Measurements from ENCODE around the gene TCHHL1.
"Not testable (repeated sequence)": the region's sequence is repeated elsewhere in the genome, so short reads cannot be mapped to it uniquely, and the experiment has no call there.

Gene TCHHL1

DNA sequence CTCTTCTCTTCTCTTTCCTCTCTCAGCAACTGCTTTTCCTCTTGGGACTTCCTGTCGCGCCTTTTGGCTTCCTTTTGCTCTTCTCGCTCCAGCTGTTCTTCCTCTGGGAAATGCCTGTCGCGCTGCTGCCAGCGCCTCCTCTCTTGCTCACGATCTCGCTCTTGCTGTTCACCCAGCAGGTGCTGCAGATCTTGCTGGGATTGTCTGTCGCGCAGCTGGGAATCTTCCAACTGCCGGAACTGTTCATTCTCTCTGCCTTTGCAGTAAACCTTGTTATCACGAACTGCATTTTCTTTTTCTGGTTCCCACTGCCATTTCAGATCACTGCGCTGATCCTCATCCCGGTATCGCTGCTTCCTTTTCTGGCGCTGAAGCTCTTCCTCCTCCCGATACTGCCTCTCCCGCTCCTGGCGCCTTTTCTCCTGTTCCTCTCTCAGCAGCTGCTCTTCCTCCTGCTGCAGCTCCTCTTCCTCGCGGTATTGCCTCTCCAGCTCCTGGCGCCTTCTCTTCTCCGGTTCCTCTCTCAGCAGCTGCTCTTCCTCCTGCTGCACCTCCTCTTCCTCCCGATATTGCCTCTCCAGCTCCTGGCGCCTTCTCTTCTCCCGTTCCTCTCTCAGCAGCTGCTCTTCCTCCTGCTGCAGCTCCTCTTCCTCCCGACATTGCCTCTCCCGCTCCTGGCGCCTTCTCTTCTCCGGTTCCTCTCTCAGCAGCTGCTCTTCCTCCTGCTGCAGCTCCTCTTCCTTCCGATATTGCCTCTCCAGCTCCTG is 20.6 kb upstream of the TCHHL1 start:
- Mint-ChIP-seq H3K27me3 (peaks cover 3% of the 10 kb centered on the region), H3K4me1 (peaks cover 7% of the 10 kb centered on the region), H3K36me3 (peaks cover 2% of the 10 kb centered on the region), H3K4me3 (no peak overlapping the region), H3K9me3 (no peaks in the 10 kb centered on the region), H3K27ac (no peak overlapping the region)
- DNase-seq (ENCODE audit: low spot score in 2 of 2) (no peak), ATAC-seq (ENCODE audit: low read depth) (no peak)

GRCh38 chr1:152108882-152109222 is 20.0 kb upstream of the TCHHL1 start:
- H3K27ac Mint-ChIP-seq: no peak overlapping the region
- DNase-seq (ENCODE audit: low spot score in 2 of 2): no peak
- no peaks in the 10 kb centered on the region for H3K9me3 Mint-ChIP-seq
- peaks cover 3% of the 10 kb centered on the region for H3K27me3 Mint-ChIP-seq
- H3K4me3 Mint-ChIP-seq: no peak overlapping the region
- peaks cover 2% of the 10 kb centered on the region for H3K36me3 Mint-ChIP-seq
- H3K4me1 Mint-ChIP-seq: peaks cover 7% of the 10 kb centered on the region
- no peak for ATAC-seq (ENCODE audit: low read depth)

DNA sequence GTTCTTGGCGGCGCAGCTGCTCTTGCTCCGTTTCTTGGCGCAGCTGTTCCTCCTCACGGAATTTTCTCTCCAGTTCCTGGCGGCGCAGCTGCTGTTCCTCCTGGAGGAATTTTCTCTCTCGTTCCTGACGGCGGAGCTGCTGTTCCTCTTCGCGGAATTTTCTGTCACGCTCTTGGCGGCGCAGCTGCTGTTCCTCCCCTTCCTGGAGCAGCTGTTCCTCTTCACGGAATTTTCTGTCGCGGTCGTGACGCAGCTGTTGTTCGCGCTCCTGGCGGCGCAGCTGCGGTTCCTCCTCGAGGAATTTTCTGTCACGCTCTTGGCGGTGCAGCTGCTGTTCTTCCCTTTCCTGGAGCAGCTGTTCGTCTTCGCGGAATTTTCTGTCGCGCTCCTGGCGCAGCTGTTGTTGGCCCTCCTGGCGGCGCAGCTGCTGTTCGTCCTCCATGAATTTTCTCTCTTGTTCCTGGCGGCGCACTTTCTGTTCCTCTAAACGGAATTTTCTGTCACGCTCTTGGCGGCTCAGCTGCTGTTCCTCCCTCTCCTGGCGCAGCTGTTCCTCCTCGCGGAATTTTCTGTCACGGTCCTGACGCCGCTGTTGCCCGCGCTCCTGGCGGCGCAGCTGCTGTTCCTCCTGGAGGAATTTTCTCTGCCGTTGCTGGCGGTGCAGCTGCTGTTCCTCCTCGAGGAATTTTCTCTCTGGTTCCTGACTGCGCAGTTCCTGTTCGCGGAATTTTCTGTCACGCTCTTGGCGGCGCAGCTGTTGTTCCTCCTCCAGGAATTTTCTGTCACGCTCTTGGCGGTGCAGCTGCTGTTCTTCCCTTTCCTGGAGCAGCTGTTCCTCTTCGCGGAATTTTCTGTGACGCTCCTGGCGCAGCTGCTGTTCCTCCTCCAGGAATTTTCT is 19.4 kb upstream of the TCHHL1 start:
- H3K4me3 Mint-ChIP-seq: no peak overlapping the region
- H3K36me3 Mint-ChIP-seq: peaks cover 2% of the 10 kb centered on the region

DNA sequence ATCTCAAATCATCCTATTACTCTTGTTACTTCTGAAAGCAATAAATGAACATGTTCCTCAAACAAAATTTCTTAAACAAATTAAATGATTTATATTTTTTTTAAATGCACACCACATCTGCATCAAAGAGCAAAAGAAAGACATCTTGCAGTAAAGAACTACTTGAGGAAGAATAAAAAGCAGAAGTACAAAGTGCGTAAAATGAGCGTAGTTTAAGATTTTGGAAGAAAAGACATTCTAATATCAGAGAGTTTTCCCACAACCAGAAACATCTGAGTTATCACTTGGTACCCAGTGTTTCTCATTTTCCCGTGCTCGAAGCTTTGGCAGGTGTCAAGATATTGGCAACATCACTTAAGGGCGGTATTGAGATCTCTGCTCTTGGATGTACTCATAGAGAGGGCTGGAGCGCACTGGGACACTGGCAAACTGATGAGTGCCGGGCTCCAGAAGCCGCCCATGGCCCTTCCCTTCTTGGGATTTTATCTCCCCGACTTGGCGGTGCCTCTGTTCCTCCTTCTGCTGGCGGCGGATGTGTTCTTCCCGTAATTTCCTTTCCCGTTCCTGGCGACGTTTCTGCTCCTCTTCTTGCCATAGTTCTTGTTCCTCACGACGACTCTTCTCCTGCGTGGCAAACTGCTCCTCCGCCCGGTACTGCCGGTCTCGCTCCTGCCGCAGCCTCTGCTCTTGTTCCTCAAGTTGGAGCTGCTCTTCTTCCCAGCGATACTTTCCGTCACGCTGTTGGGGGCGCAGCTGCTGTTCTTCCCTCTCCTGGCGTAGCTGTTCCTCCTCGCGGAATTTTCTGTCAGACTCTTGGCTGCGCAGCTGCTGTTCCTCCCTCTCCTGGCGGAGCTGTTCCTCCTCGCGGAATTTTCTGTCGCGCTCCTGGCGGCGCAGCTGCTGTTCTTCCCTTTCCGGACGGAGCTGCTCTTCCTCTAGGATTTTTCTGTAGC is 18.4 kb upstream of the TCHHL1 start:
- peaks cover 7% of the 10 kb centered on the region for H3K4me1 Mint-ChIP-seq
- H3K27me3 Mint-ChIP-seq: peaks cover 5% of the 10 kb centered on the region
- DNase-seq (ENCODE audit: low spot score in 2 of 2): no peak
- no peak overlapping the region for H3K4me3 Mint-ChIP-seq
- H3K27ac Mint-ChIP-seq: no peak overlapping the region
- no peak for ATAC-seq (ENCODE audit: low read depth)
- H3K9me3 Mint-ChIP-seq: no peaks in the 10 kb centered on the region
- H3K36me3 Mint-ChIP-seq: peaks cover 2% of the 10 kb centered on the region

More for the DNA sequence above, 19.4 kb upstream of the TCHHL1 start:
- no peak overlapping the region for H3K27ac Mint-ChIP-seq
- H3K9me3 Mint-ChIP-seq: no peaks in the 10 kb centered on the region
- peaks cover 5% of the 10 kb centered on the region for H3K27me3 Mint-ChIP-seq
- peaks cover 7% of the 10 kb centered on the region for H3K4me1 Mint-ChIP-seq
- no peak for DNase-seq (ENCODE audit: low spot score in 2 of 2)
- ATAC-seq (ENCODE audit: low read depth): no peak

- no peak for ATAC-seq (ENCODE audit: low read depth)
- peaks cover 7% of the 10 kb centered on the region for H3K4me1 Mint-ChIP-seq
- peaks cover 18% of the 10 kb centered on the region for H3K27me3 Mint-ChIP-seq
Observed at GRCh38 chr1:152104854-152105253, 16.0 kb upstream of the TCHHL1 start.

DNA sequence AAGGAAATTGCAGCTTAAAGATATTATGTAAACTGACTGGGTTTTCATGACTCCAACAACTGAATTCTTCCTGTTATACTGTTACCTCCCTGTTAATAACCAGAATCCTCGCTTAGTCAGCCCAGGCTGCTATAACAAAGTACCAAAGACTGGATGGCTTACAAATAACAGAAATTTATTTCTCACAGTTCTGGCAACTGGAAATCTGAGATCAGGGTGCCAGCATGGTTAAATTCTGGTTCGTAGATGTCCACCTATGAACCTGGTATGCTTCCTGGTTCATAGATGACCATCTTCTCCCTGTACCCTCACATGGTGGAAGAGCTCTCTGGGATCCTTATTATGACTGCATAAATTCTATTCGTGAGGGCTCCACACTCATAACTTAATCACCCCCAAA is 8.1 kb upstream of the TCHHL1 start:
- Mint-ChIP-seq H3K9me3 (peaks cover 11% of the 10 kb centered on the region), H3K36me3 (no peaks in the 10 kb centered on the region), H3K27ac (no peak overlapping the region), H3K4me3 (no peak overlapping the region), H3K4me1 (no peaks in the 10 kb centered on the region), H3K27me3 (peaks cover 17% of the 10 kb centered on the region)
- ATAC-seq (ENCODE audit: low read depth): no peak
- DNase-seq (ENCODE audit: low spot score in 2 of 2): no peak

More at GRCh38 chr1:152104854-152105253, 16.0 kb upstream of the TCHHL1 start:
- no peak overlapping the region for H3K27ac Mint-ChIP-seq
- no peak overlapping the region for H3K4me3 Mint-ChIP-seq
- H3K9me3 Mint-ChIP-seq: no peaks in the 10 kb centered on the region
- peaks cover 2% of the 10 kb centered on the region for H3K36me3 Mint-ChIP-seq
- DNase-seq (ENCODE audit: low spot score in 2 of 2): no peak

- H3K27ac Mint-ChIP-seq: no peak overlapping the region
- no peaks in the 10 kb centered on the region for H3K4me1 Mint-ChIP-seq
- ATAC-seq (ENCODE audit: low read depth) (no peak), DNase-seq (ENCODE audit: low spot score in 2 of 2) (no peak)
- peaks cover 12% of the 10 kb centered on the region for H3K27me3 Mint-ChIP-seq
- no peak overlapping the region for H3K4me3 Mint-ChIP-seq
- peaks cover 4% of the 10 kb centered on the region for H3K9me3 Mint-ChIP-seq
- no peaks in the 10 kb centered on the region for H3K36me3 Mint-ChIP-seq
Observed at GRCh38 chr1:152086760-152087159, 2.1 kb downstream of the TCHHL1 start.

GRCh38 chr1:152084853-152085252 is 4.0 kb downstream of the TCHHL1 start:
- DNase-seq (ENCODE audit: low spot score in 2 of 2): no peak

DNA sequence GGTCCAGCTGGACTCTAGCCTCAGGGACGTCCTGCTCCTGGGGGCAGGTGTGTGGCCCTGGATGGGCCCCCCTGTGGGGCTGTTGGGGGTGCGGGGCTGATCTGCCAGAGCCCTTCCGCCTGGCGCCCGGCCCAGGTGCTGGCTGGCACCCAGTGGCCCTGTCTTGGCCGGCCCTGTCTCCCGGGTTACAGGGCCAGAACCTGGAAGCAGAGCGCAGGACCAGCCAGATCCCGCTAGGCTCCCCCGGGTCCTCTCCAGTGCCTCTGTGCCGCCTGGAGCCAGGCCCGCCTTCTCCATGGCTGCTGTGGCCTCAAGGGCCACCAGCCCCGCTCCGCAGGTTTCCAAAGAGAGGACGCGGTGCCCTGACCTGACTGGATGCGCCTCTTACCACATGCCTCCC is 7.8 kb downstream of the TCHHL1 start:
- not testable (repeated sequence) for H3K36me3 Mint-ChIP-seq, H3K4me3 Mint-ChIP-seq, H3K9me3 Mint-ChIP-seq

More at GRCh38 chr1:152084853-152085252, 4.0 kb downstream of the TCHHL1 start:
- H3K36me3 Mint-ChIP-seq: no peaks in the 10 kb centered on the region
- no peak overlapping the region for H3K4me3 Mint-ChIP-seq
- no peaks in the 10 kb centered on the region for H3K9me3 Mint-ChIP-seq
- H3K27ac Mint-ChIP-seq: no peak overlapping the region
- ATAC-seq (ENCODE audit: low read depth): no peak
- peaks cover 6% of the 10 kb centered on the region for H3K27me3 Mint-ChIP-seq
- H3K4me1 Mint-ChIP-seq: no peaks in the 10 kb centered on the region

GRCh38 chr1:152080494-152080893 is 8.4 kb downstream of the TCHHL1 start:
- H3K4me3 Mint-ChIP-seq; H3K36me3 Mint-ChIP-seq; H3K4me1 Mint-ChIP-seq; H3K27ac Mint-ChIP-seq; ATAC-seq (ENCODE audit: low read depth); H3K9me3 Mint-ChIP-seq; H3K27me3 Mint-ChIP-seq; DNase-seq (ENCODE audit: low spot score in 2 of 2): not testable (repeated sequence)

More for the DNA sequence above, 7.8 kb downstream of the TCHHL1 start:
- H3K27ac Mint-ChIP-seq; ATAC-seq (ENCODE audit: low read depth); H3K4me1 Mint-ChIP-seq; DNase-seq (ENCODE audit: low spot score in 2 of 2); H3K27me3 Mint-ChIP-seq: not testable (repeated sequence)

DNA sequence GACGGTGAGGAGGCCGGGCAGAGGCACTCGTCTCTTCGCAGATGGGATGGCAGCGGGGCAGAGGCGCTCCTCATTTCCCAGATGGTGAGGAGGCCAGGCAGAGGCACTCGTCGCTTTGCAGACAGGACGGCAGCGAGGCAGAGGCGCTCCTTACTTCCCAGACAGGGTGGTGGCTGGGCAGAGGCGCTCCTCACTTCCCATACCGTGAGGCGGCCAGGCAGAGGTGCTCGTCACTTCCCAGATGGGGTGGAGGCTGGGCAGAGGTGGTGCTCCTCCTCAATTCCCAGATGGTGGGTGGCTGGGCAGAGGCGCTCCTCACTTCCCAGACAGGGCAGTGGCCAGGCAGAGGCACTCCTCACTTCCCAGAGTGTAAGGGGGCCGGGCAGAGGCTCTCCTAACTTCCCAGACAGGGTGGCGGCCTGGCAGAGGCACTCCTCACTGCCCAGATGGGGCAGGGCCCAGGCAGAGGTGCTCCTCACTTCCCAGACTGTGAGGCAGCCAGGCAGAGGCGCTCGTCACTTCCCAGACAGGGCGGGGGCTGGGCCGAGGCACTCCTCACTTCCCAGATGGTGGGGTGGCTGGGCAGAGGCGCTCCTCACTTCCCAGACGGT is 9.9 kb downstream of the TCHHL1 start:
- Mint-ChIP-seq H3K36me3 (no peaks in the 10 kb centered on the region), H3K4me3 (no peak overlapping the region), H3K27ac (no peak overlapping the region), H3K4me1 (no peaks in the 10 kb centered on the region), H3K27me3 (peaks cover 7% of the 10 kb centered on the region), H3K9me3 (no peaks in the 10 kb centered on the region)
- no peak for DNase-seq (ENCODE audit: low spot score in 2 of 2)
- ATAC-seq (ENCODE audit: low read depth): no peak

DNA sequence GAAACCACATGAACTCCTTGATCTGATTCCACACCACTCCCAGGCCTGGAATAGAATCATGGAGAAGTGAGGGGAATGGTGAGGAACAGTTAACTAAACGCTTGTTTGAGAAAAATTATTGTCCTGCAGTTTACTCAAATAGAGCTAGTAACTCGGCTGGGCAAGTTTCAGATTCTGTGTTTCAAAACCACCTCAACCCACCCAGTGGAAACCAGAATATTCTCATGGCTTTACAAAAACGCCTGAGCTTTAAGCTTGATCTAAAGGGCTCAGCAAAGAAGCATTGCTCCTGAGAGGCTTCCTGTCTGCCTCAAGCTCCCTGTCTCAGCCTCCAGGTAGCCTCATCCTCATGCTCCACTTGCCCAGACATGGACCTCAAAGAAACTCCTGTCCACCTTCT is 16.6 kb downstream of the TCHHL1 start:
- Mint-ChIP-seq H3K9me3 (no peaks in the 10 kb centered on the region), H3K27me3 (peaks cover 20% of the 10 kb centered on the region), H3K4me3 (no peak overlapping the region), H3K4me1 (no peaks in the 10 kb centered on the region), H3K36me3 (peaks cover 2% of the 10 kb centered on the region), H3K27ac (no peak overlapping the region)
- DNase-seq (ENCODE audit: low spot score in 2 of 2): no peak
- ATAC-seq (ENCODE audit: low read depth): no peak

GRCh38 chr1:152071123-152071522 is 17.7 kb downstream of the TCHHL1 start:
- H3K9me3 Mint-ChIP-seq: no peaks in the 10 kb centered on the region
- peaks cover 2% of the 10 kb centered on the region for H3K36me3 Mint-ChIP-seq
- ATAC-seq (ENCODE audit: low read depth) (no peak), DNase-seq (ENCODE audit: low spot score in 2 of 2) (no peak)
- H3K4me1 Mint-ChIP-seq: no peaks in the 10 kb centered on the region
- H3K4me3 Mint-ChIP-seq: no peak overlapping the region
- no peak overlapping the region for H3K27ac Mint-ChIP-seq
- H3K27me3 Mint-ChIP-seq: peaks cover 24% of the 10 kb centered on the region
